Natural killer cell (primary cell): ENCODE measurements around the gene NPAS3. TPM values are rescaled to one million over a fixed set of nuclear protein-coding genes. Genes with fewer than 3 reads are reported as not detected.

Experiments
- ATAC-seq, 3 donors: fragments of 150-1000 bp in 2 of 3; fragments of 200-7000 bp in 1 of 3; cut with Tn5 transposase; 1 replicate in 1 of 3; 2 replicates in 2 of 3; pipeline ENCODE4 v1.10.0; 2021; ENCODE audit warnings: mild to moderate bottlenecking in 2 of 3, moderate library complexity in 2 of 3
- DNase-seq, 2 donors: peaks; one replicate each; pipeline versions ENCODE4 v3.0.0 to v3.0.0-alpha.2; 2013 to 2021; ENCODE audit warnings: mixed read lengths in 1 of 2
- H3K27ac ChIP-seq: one replicate; pipeline ENCODE4 v1.5.1; 2013; ENCODE audit warnings: mild to moderate bottlenecking, low read length
- H3K27me3 ChIP-seq: one replicate; pipeline ENCODE4 v1.6.1; 2013; ENCODE audit warnings: low read length; ENCODE audit not compliant: control insufficient read depth, insufficient read depth
- H3K36me3 ChIP-seq: one replicate; pipeline ENCODE4 v1.6.1; 2013; ENCODE audit warnings: low read length; ENCODE audit not compliant: control insufficient read depth, insufficient read depth
- H3K4me1 ChIP-seq: one replicate; pipeline ENCODE4 v1.6.1; 2013; ENCODE audit warnings: low read length; ENCODE audit not compliant: control insufficient read depth, insufficient read depth
- H3K4me3 ChIP-seq: one replicate; pipeline ENCODE4 v1.5.1; 2013; ENCODE audit warnings: low read length
- H3K9me3 ChIP-seq: one replicate; pipeline ENCODE4 v1.6.1; 2013; ENCODE audit warnings: low read length; ENCODE audit not compliant: control insufficient read depth, insufficient read depth
- H3K27ac Mint-ChIP-seq, 2 donors: one replicate each; pipeline ENCODE4 v1.8.0; 2022; ENCODE audit warnings: mild to moderate bottlenecking in 2 of 2, mixed read lengths in 2 of 2, moderate library complexity in 1 of 2
- H3K27me3 Mint-ChIP-seq, 2 donors: one replicate each; pipeline ENCODE4 v1.8.0; 2022; ENCODE audit warnings: low read depth in 2 of 2, mixed read lengths in 2 of 2
- H3K36me3 Mint-ChIP-seq: one replicate; pipeline ENCODE4 v1.8.0; 2022; ENCODE audit warnings: mixed read lengths
- H3K4me1 Mint-ChIP-seq, 2 donors: one replicate each; pipeline ENCODE4 v1.8.0; 2022; ENCODE audit warnings: mixed read lengths in 2 of 2
- H3K4me3 Mint-ChIP-seq: one replicate; pipeline ENCODE4 v1.8.0; 2022; ENCODE audit warnings: mild to moderate bottlenecking, moderate library complexity, mixed read lengths
- H3K9me3 Mint-ChIP-seq, 2 donors: one replicate each; pipeline ENCODE4 v1.8.0; 2022; ENCODE audit warnings: mixed read lengths in 2 of 2
- WGBS: methylation state at CpG from one replicate; pipeline ENCODE4 v1.1.7; 2013; ENCODE audit warnings: missing lambda C conversion rate; ENCODE audit not compliant: insufficient coverage; 5-methylcytosine and 5-hydroxymethylcytosine counted together
- intact Hi-C: fragments of 100-400 bp; cut with micrococcal nuclease; formaldehyde crosslinking; loops from one replicate; pipeline ENCODE4 v1.14.2; 2022
- total RNA-seq, 4 donors: library from RNA; stranded (reverse); fragments of 120-200 nt in 1 of 4; gene quantifications; one replicate each; pipeline versions ENCODE4 v1.2.3 to v1.2.4, GENCODE V29; 2013 to 2022
- TF ChIP-seq, protein P1 (sequence below): fragments of 200-600 bp; IDR thresholded peaks from one replicate; pipeline ENCODE4 v1.8.0; 2022; ENCODE audit warnings: antibody characterized with exemption

Gene NPAS3
- total RNA-seq, 3 donors from 2014 or later (not counting 1 experiment from before 2014, with no cell fraction given): not detected

DNA sequence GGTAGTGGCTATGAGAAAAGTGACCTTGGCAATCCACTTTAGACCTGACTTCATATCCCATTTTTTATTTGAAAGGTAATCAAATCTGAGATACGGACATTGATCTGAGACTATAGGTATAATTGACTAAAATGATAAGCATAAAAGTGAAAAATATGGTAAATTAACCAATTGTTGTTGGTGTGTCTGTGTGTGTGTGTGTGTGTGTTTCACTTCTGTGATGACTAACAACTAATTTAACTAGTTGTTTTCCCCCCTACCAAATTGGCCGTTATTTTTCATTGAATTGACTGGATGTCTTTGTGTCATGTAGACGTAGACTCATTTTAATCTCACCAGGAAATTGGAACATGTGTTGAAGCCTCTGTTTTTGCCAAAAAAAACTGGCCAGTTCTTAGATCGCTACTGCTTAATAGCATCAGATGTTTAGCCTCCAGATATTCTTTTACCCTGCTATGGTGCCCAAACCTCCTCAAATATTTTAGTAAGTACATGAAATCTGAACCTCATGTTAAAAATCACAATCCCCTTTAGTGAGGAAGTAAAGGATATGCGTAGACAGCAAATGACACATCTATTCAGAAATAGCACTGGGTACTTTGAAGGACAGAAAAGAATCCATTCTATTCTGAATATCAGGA is 617.2 kb downstream of the NPAS3 start:
- no peak overlapping the region for H3K4me3 ChIP-seq
- TF ChIP-seq, protein P1, sequence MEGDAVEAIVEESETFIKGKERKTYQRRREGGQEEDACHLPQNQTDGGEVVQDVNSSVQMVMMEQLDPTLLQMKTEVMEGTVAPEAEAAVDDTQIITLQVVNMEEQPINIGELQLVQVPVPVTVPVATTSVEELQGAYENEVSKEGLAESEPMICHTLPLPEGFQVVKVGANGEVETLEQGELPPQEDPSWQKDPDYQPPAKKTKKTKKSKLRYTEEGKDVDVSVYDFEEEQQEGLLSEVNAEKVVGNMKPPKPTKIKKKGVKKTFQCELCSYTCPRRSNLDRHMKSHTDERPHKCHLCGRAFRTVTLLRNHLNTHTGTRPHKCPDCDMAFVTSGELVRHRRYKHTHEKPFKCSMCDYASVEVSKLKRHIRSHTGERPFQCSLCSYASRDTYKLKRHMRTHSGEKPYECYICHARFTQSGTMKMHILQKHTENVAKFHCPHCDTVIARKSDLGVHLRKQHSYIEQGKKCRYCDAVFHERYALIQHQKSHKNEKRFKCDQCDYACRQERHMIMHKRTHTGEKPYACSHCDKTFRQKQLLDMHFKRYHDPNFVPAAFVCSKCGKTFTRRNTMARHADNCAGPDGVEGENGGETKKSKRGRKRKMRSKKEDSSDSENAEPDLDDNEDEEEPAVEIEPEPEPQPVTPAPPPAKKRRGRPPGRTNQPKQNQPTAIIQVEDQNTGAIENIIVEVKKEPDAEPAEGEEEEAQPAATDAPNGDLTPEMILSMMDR: no peak
- Mint-ChIP-seq H3K4me3 (no peak overlapping the region), H3K27ac (no peak overlapping the region), H3K4me1 (no peaks in the 10 kb centered on the region), H3K9me3 (no peaks in the 10 kb centered on the region), H3K36me3 (no peaks in the 10 kb centered on the region), H3K27me3 (no peaks in the 10 kb centered on the region)
- 92% methylated on average over 4 of the region's 5 CpGs for WGBS
- intact Hi-C loops: no loop called here
- ATAC-seq: no peak
- no peaks in the 10 kb centered on the region for H3K9me3 ChIP-seq
- H3K27me3 ChIP-seq: no peaks in the 10 kb centered on the region
- no peaks in the 10 kb centered on the region for H3K36me3 ChIP-seq
- no peak for DNase-seq
- no peak overlapping the region for H3K27ac ChIP-seq
- H3K4me1 ChIP-seq: no peaks in the 10 kb centered on the region

DNA sequence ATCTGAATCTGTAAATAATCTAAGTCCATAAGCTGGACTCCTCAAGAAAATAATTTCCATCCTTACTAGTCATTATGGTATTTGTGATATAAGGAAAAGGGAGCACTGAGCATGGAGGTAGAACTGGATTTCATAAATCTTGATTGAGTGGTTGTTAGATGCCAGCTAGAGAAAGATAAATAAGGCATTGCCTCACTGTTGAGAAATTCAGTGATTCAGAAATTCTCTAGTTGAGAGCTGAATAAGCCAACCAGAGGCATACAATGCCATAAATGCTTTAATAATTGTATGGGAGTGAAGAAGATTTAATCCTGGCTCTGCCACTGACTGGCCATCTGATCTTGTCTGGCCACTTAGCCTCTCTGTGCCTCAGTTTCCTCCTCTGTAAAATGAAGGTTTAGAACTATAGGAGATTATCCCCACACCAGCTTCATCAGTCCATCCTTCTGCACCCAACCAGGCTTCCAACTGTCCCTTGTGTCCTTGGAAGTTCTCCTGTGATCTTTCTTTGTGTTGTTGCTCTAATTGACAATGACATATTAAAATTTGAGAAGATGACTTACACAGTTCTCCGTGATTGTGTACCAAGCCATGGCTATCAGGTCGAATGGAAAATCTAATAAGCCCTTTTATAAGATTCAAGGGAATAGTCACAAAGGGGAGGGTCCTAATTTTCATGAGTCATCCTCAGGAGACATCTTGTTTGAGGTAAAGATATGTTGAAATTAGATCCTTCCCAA is 617.9 kb downstream of the NPAS3 start:
- intact Hi-C loops: no loop called here
- H3K27me3 ChIP-seq: no peaks in the 10 kb centered on the region
- ATAC-seq (no peak), DNase-seq (no peak)
- Mint-ChIP-seq H3K27me3 (no peaks in the 10 kb centered on the region), H3K4me1 (no peaks in the 10 kb centered on the region), H3K4me3 (no peak overlapping the region), H3K9me3 (no peaks in the 10 kb centered on the region), H3K36me3 (no peaks in the 10 kb centered on the region), H3K27ac (no peak overlapping the region)
- WGBS: 84% methylated on average over 2 of the region's 2 CpGs
- H3K36me3 ChIP-seq: no peaks in the 10 kb centered on the region
- no peaks in the 10 kb centered on the region for H3K9me3 ChIP-seq
- no peak overlapping the region for H3K4me3 ChIP-seq
- TF ChIP-seq, protein P1: no peak
- H3K4me1 ChIP-seq: no peaks in the 10 kb centered on the region
- H3K27ac ChIP-seq: no peak overlapping the region

DNA sequence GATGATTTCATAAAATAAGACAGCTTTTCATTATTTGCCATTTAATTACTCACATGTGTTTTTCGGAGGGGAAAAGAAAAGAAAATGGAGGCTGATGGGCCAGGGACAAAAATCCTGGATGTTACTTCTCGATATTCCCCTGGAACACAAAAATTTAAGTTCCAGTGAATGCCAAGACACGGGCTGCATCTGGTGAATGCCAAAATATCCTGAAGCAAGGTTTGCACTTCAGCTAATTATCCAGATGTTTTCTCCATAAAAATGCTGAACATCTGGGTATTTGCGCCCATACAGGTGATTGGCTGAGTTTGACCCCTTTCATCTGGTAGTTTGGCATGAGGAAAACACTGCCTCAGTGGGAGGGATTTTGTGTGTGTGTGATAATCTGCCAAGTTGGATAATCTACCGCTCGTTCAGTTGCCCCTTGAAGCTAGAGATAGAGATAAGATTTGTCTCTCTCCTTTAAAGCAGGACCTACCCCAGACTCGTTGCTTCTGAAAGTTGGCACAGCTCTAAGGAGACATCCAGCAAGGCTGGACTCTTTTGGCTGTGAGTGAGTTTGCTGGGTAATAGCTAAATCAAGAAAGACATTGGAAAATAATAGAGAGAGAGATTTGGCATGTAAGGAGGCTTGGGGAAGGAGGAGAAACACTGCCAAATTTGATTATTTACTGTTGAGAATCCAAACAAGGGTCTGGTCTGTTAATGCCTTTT is 622.2 kb downstream of the NPAS3 start:
- Histone ChIP-seq H3K36me3 (no peaks in the 10 kb centered on the region), H3K4me1 (no peaks in the 10 kb centered on the region), H3K27ac (no peak overlapping the region), H3K9me3 (no peaks in the 10 kb centered on the region), H3K4me3 (no peak overlapping the region), H3K27me3 (no peaks in the 10 kb centered on the region)
- intact Hi-C loops: no loop called here
- H3K4me3 Mint-ChIP-seq: no peak overlapping the region
- H3K36me3 Mint-ChIP-seq: no peaks in the 10 kb centered on the region
- DNase-seq (no peak), ATAC-seq (no peak)
- H3K27ac Mint-ChIP-seq: no peak overlapping the region
- H3K27me3 Mint-ChIP-seq: no peaks in the 10 kb centered on the region
- WGBS: 86% methylated on average over 7 of the region's 7 CpGs
- H3K9me3 Mint-ChIP-seq: no peaks in the 10 kb centered on the region
- TF ChIP-seq, protein P1: no peak
- H3K4me1 Mint-ChIP-seq: peaks cover 11 to 20% of the 10 kb centered on the region in 2 donors
